RWPE1 (cell line): ENCODE results near the gene TCF4.

ENCODE experiments used
- CTCF ChIA-PET: fragments of 350-600 bp; sonication (Branson Sonifier 250); formaldehyde crosslinking; extraction: SDS; loops from one replicate; lab custom pipeline; 2021; lab: Yijun Ruan, JAX
- POLR2A ChIA-PET: fragments of 400-600 bp; formaldehyde crosslinking; extraction: SDS; loops from one replicate; lab custom pipeline; 2020; ENCODE audit warnings: antibody characterized with exemption; ENCODE audit not compliant: low non-redundant PET; lab: Yijun Ruan, JAX
- DNase-seq: peaks from one replicate; pipeline ENCODE4 v3.0.0; 2012; ENCODE audit warnings: low spot score
- H3K27ac ChIP-seq: fragments of 450-650 bp; 2 replicates; pipeline ENCODE4 v1.5.1; 2017
- TF ChIP-seq, protein P1 (sequence below): fragments of 450-650 bp; conservative IDR thresholded peaks from 2 replicates; pipeline ENCODE4 v1.5.1; 2017; ENCODE audit warnings: low read depth, mild to moderate bottlenecking

TCF4 gene

DNA sequence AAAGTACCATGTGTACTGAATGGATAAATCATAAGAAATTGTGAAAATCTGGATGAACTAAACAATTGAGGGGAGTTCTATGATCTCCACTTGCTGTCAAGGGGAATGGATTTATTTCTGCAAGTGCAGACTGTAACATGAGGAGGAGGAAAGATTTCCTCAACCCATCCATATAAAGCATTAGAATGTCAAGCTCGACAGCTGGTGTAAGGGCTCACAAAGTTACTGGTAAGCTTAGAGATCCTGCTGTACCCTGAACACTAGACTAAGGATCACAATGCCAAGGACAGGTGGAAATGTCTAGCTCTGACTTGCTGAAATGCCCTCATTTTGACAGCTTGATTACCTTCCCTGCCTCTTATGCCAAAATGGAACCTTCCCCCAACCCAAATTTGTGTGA is 125.3 kb downstream of the TCF4 start:
- H3K27ac ChIP-seq, result no peak overlapping the region
- CTCF ChIA-PET, result no interaction called here
- TF ChIP-seq, protein P1, sequence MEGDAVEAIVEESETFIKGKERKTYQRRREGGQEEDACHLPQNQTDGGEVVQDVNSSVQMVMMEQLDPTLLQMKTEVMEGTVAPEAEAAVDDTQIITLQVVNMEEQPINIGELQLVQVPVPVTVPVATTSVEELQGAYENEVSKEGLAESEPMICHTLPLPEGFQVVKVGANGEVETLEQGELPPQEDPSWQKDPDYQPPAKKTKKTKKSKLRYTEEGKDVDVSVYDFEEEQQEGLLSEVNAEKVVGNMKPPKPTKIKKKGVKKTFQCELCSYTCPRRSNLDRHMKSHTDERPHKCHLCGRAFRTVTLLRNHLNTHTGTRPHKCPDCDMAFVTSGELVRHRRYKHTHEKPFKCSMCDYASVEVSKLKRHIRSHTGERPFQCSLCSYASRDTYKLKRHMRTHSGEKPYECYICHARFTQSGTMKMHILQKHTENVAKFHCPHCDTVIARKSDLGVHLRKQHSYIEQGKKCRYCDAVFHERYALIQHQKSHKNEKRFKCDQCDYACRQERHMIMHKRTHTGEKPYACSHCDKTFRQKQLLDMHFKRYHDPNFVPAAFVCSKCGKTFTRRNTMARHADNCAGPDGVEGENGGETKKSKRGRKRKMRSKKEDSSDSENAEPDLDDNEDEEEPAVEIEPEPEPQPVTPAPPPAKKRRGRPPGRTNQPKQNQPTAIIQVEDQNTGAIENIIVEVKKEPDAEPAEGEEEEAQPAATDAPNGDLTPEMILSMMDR, result no peak
- POLR2A ChIA-PET, result no interaction called here
- no peak for DNase-seq

- CTCF ChIA-PET, result no interaction called here
- no peak for DNase-seq
- H3K27ac ChIP-seq, result no peak overlapping the region
- TF ChIP-seq, protein P1, result no peak
- POLR2A ChIA-PET, result no interaction called here
Measured at GRCh38 chr18:55461848-55462247, 126.1 kb downstream of the TCF4 start.

DNA sequence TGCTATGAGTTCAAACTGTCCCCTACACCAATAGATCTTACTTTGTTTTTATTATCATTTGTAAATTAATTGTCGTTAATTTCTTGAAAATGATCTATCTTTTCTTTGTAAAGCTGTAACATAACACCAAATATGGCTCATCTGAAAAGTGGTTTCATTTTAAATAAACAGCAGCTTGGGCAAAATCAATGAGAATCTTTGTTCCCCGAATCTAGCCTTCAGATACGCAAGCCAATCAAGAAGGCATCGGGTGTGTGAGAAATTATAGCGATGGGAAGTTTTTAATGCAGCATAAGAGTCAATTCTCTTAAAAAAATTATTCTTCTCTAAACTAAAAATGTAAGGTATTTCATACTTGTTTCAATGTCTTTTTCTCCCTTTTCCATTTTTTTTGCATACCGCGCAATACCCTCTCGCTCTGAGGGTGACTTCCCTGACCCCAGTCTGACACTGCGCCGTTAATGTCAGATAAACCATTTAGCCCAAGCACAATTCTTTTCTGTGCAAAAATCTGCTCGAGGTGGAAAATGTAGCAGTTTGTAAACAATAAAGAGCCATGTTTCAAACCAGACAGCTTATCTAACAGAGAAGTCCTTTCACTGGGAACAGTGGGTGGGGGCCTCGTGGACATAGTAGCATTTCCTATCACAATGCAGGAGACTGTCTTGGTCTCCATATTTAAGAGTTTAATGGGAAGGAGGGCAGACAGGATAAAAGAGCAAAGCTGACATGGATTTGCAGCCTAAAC is 129.4 kb downstream of the TCF4 start:
- ChIA-PET CTCF (no interaction called here), POLR2A (no interaction called here)
- TF ChIP-seq, protein P1, result no peak
- DNase-seq, result no peak
- H3K27ac ChIP-seq, result no peak overlapping the region

GRCh38 chr18:55457028-55457427 is 131.0 kb downstream of the TCF4 start:
- H3K27ac ChIP-seq, result no peak overlapping the region
- CTCF ChIA-PET, result no interaction called here
- DNase-seq, result no peak
- POLR2A ChIA-PET, result no interaction called here
- TF ChIP-seq, protein P1, result no peak

GRCh38 chr18:55455938-55456337 is 132.1 kb downstream of the TCF4 start:
- TF ChIP-seq, protein P1, result no peak
- DNase-seq, result no peak
- no peak overlapping the region for H3K27ac ChIP-seq
- ChIA-PET POLR2A (no interaction called here), CTCF (no interaction called here)

DNA sequence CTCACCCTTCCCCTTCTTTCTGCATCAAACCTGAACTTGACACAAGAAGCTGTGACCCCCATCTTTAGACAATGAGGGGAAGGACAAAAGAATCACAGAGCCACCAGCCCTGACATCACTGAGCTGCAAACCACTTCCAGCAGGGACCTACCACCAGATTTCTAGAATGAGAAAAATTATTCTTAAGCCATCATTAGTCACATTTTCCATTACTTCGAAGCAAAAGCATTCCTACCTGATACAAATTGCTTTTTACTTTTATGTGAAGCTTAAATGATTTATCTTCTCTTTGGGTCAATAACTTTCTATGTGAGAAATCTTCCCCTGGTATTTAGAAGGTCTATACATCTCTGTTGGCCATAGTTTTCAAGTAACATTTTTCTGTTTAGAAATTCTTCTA is 134.8 kb downstream of the TCF4 start:
- CTCF ChIA-PET, result interaction anchor here (0.6 kb wide), 1 partner anchor 38 kb away, joined by 5 read pairs; no protein-coding TSS in a partner anchor
- DNase-seq, result no peak
- H3K27ac ChIP-seq, result peak overlapping the region; percentile 90
- POLR2A ChIA-PET, result no interaction called here
- TF ChIP-seq, protein P1, result no peak
